Muscle layer of duodenum (tissue), 2 donors: ENCODE results near the gene ZFYVE9.
"Not testable (repeated sequence)": the region's sequence is repeated elsewhere in the genome, so short reads cannot be mapped to it uniquely, and the experiment has no call there.

Experiments
- H3K27ac ChIP-seq: one replicate; pipeline ENCODE4 v1.7.0; 2013; ENCODE audit warnings: mild to moderate bottlenecking, low read length
- H3K27me3 ChIP-seq: one replicate; pipeline ENCODE4 v1.7.0; 2013; ENCODE audit warnings: low read depth, mild to moderate bottlenecking, control low read depth, low read length
- H3K36me3 ChIP-seq, 2 donors: one replicate each; pipeline ENCODE4 v1.7.0; 2013; ENCODE audit warnings: low read length in 2 of 2, control low read depth in 1 of 2, mild to moderate bottlenecking in 1 of 2; ENCODE audit not compliant: insufficient read depth in 2 of 2, control insufficient read depth in 1 of 2
- H3K4me1 ChIP-seq, 2 donors: one replicate each; pipeline ENCODE4 v1.7.0; 2013; ENCODE audit warnings: low read length in 2 of 2, mild to moderate bottlenecking in 2 of 2, control low read depth in 1 of 2, moderate library complexity in 1 of 2; ENCODE audit not compliant: insufficient read depth in 2 of 2, control insufficient read depth in 1 of 2
- H3K4me3 ChIP-seq, 2 donors: one replicate each; pipeline ENCODE4 v1.7.0; 2013; ENCODE audit warnings: low read length in 2 of 2, low read depth in 1 of 2, mild to moderate bottlenecking in 1 of 2
- H3K9me3 ChIP-seq, 2 donors: one replicate each; pipeline ENCODE4 v1.7.0; 2013; ENCODE audit warnings: low read length in 2 of 2, control low read depth in 1 of 2, mild to moderate bottlenecking in 1 of 2; ENCODE audit not compliant: control insufficient read depth in 1 of 2
- donor health status: healthy.

ZFYVE9 gene

DNA sequence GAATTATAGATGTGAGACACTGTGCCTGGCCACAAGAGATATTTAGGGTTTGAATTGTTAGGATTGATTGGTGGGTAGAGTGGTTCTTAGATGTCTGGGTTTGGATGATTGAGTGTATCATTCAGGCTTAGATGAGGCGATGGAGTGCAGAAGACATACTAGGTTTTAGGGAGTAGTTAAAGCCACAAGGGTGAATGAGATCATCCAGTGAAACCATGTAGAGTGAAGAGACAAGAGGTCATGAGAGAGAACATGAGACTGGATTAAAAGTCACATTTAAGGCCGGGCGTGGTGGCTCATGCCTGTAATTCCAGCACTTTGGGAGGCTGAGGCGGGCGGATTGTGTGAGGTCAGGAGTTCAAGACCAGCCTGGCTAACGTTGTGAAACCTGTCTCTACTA is 37.2 kb downstream of the ZFYVE9 start:
- H3K27me3 ChIP-seq = no peaks in the 10 kb centered on the region
- H3K9me3 ChIP-seq = no peaks in the 10 kb centered on the region
- no peak overlapping the region for H3K4me3 ChIP-seq
- no peak overlapping the region for H3K27ac ChIP-seq
- H3K36me3 ChIP-seq = no peaks in the 10 kb centered on the region
- no peaks in the 10 kb centered on the region for H3K4me1 ChIP-seq

DNA sequence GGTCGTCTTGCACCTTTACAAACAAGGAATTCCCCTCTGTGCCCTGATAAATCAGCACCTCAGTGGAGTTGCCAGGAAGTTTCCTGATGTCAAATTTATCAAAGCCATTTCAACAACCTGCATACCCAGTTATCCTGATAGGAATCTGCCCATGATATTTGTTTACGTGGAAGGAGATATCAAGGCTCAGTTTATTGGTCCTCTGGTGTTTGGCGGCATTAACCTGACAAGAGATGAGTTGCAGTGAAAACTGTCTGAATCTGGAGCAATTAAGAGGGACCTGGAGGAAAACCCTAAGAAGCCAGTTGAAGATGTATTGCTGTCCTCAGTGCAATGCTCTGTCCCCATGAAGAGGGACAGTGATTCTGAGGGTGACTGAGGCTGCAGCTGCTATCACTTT is 38.3 kb downstream of the ZFYVE9 start:
- Histone ChIP-seq H3K9me3 (no peaks in the 10 kb centered on the region), H3K4me3 (no peak overlapping the region), H3K27me3 (no peaks in the 10 kb centered on the region), H3K4me1 (no peaks in the 10 kb centered on the region), H3K27ac (no peak overlapping the region), H3K36me3 (no peaks in the 10 kb centered on the region)

DNA sequence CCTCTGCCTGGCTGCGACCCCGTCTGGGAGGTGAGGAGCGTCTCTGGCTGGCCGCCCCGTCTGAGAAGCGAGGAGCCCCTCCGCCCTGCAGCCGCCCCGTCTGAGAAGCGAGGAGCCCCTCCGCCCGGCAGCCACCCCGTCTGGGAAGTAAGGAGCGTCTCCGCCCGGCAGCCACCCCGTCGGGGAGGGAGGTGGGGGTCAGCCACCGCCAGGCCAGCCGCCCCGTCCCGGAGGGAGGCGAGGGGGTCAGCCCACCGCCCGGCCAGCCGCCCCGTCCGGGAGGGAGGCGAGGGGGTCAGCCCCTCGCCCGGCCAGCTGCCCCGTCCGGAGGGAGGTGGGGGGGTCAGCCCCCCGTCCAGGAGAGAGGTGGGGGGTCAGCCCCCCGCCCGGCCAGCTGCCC is 39.9 kb downstream of the ZFYVE9 start:
- not testable (repeated sequence) for H3K36me3 ChIP-seq, H3K9me3 ChIP-seq, H3K27ac ChIP-seq, H3K4me1 ChIP-seq, H3K27me3 ChIP-seq, H3K4me3 ChIP-seq

DNA sequence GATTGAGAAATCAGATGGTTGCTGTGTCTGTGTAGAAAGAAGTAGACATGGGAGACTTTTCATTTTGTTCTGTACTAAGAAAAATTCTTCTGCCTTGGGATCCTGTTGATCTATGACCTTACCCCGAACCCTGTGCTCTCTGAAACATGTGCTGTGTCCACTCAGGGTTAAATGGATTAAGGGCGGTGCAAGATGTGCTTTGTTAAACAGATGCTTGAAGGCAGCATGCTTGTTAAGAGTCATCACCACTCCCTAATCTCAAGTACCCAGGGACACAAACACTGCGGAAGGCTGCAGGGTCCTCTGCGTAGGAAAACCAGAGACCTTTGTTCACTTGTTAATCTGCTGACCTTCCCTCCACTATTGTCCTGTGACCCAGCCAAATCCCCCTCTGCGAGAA is 40.4 kb downstream of the ZFYVE9 start:
- not testable (repeated sequence) for H3K27me3 ChIP-seq, H3K4me1 ChIP-seq, H3K36me3 ChIP-seq, H3K4me3 ChIP-seq, H3K27ac ChIP-seq, H3K9me3 ChIP-seq

DNA sequence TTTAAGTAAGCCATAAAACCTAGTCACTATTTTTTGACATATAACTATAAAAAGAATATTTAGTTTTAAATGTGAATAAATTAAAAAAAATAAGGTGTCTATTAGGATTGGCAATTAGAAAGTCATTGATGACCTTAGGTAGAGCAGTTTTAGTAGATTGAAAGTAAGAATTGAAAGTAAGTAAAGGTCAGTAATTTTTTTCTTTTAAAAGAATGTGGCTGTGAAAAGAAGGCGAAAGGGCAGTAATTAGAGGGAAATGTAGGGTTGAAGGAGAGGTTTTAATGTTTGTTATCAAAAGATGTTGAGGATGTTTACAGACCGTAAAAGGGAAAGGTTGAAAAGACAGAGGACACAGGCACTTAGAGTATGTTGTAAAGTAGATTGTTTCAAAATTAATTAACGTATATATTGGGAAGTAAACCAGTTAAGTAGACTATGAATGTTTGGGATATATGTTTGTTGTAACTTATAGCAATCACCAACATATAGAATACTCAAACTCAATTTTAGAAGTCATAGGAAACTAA is 41.0 kb downstream of the ZFYVE9 start:
- H3K36me3 ChIP-seq = no peaks in the 10 kb centered on the region
- no peaks in the 10 kb centered on the region for H3K4me1 ChIP-seq
- H3K4me3 ChIP-seq = no peak overlapping the region
- H3K27ac ChIP-seq = no peak overlapping the region
- H3K9me3 ChIP-seq = no peaks in the 10 kb centered on the region
- H3K27me3 ChIP-seq = no peaks in the 10 kb centered on the region

DNA sequence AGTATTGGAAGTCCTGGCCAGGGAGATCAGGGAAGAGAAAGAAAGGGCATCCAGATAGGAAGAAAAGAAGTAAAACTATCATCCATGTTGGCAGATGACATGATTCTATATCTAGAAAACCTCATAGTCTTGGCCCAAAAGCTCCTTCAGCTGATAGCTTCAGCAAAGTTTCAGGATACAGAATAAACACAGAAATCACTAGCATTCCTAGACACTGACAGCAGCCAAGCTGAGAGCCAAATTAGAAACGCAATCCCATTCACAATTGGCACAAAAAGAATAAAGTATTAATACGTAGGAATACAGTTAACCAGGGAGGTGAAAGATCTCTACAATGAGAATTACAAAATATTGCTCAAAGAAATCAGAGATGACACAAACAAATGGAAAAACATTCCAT is 44.6 kb downstream of the ZFYVE9 start:
- Histone ChIP-seq H3K4me1 (peaks cover 0 to 11% of the 10 kb centered on the region in 2 donors), H3K9me3 (no peaks in the 10 kb centered on the region), H3K27ac (no peak overlapping the region)

DNA sequence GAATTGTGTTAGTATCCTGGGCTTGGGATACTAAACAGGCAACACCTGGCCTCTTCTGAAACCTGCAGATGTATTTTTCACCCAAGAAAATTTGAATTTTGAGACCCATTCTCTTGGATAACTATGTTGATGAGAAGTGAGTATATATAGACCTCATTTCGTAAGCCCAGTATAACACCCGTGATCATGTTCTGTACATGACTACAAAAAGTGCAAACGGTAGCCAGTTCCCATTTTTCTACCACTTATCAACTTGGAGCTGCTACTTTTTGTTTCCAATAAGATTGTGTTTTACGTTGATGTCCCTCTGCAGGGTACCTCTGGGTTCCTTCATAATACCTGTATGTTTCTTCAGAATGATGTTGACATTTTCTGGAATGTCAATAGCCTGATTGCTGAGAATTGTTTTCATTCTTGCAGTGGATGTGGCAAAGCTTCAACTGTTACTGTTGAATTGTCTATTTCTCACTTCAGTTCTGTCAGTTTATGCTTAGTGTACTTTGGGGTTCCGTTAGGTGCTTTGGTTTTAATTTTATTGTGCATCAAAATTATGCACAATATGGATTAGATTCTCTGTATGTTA is 48.1 kb downstream of the ZFYVE9 start:
- Histone ChIP-seq H3K36me3 (no peaks in the 10 kb centered on the region), H3K9me3 (no peaks in the 10 kb centered on the region), H3K27me3 (no peaks in the 10 kb centered on the region)

More for the DNA sequence above, 44.6 kb downstream of the ZFYVE9 start:
- Histone ChIP-seq H3K36me3 (no peaks in the 10 kb centered on the region), H3K4me3 (no peak overlapping the region), H3K27me3 (no peaks in the 10 kb centered on the region)

DNA sequence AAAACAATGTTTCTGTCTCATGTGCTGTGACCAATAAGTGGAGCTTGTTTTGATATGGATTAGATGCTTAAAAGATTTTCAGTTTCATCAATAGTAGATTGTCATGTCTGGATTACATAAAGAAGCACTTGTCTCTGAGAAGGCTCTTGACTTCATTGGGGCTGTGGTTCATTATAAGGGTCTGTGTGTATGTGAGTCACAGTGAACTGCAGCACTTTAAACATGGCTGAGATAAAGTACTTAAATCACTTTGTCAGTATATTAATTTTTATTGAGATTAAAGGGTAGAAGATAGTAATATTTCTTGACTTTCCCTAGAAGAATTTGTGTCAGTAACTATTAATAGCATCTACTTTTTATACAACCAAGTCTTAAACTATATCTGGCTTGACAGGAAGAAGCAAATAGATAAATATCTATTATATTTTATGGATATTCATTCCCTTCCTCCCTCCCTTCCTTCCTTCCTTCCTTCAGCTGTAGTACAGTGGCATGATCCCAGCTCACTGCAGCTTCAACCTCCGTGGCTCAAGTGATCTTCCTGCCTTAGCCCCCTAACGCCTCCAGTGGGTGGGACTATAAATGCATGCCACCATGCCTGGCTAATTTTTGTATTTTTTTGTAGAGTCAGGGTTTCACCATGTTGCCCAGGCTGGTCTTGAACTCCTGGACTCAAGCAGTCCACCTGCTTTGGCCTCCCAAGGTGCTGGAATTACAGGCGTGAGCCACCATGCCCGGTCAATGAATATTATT is 48.8 kb downstream of the ZFYVE9 start:
- Histone ChIP-seq H3K27ac (no peak overlapping the region), H3K36me3 (no peaks in the 10 kb centered on the region), H3K4me1 (peaks cover 0 to 11% of the 10 kb centered on the region in 2 donors), H3K27me3 (no peaks in the 10 kb centered on the region), H3K9me3 (no peaks in the 10 kb centered on the region), H3K4me3 (no peak overlapping the region)

More for the DNA sequence above, 48.1 kb downstream of the ZFYVE9 start:
- no peak overlapping the region for H3K27ac ChIP-seq
- peaks cover 0 to 11% of the 10 kb centered on the region in 2 donors for H3K4me1 ChIP-seq
- no peak overlapping the region for H3K4me3 ChIP-seq

DNA sequence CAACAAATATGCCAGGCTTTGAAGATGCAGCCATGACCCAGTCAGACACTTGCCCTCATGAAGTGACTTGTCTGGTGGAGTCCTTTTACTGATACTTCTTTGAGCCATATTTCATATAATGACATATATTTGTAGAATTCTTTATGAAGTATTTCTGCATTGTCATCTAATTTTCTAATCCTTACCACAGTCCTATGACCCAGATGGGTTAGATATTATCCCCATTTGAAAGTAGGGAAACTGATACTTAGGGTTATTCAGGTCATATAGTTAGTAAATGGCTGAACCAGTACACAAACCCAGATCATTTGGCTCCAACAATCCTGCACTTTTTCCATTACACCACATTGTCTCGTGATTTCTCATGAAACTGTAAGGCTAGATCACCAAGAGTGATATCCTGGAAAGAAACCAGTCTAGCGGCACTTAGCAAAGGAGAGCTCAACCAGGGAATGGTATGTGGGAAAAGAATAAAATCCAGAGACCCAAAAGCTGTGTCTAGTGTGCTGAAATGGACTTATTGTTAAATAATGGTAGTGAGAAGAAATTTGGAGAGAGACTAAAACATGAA is 49.6 kb downstream of the ZFYVE9 start:
- H3K36me3 ChIP-seq = no peaks in the 10 kb centered on the region
- H3K27ac ChIP-seq = no peak overlapping the region
- peaks cover 0 to 11% of the 10 kb centered on the region in 2 donors for H3K4me1 ChIP-seq
- no peaks in the 10 kb centered on the region for H3K27me3 ChIP-seq
- no peak overlapping the region for H3K4me3 ChIP-seq
- H3K9me3 ChIP-seq = no peaks in the 10 kb centered on the region

DNA sequence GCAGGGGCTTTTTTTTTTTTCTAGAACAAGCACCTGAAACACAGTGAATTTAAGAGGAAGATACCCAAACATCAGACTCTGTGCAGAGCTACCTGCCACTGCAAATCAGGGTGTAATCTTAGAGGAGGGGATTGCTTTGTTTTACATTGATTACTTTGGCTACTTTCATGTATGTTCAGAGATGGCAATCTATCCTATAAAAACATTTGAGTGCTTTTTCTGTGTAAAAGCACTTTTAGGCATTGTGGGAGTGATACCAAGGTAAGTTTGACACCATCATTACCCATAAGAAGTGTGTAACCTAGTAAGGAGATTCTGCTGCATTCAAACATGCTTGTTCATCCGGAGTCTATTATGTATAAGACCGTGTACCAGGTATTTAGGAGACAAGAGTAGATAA is 50.1 kb downstream of the ZFYVE9 start:
- peaks cover 0 to 11% of the 10 kb centered on the region in 2 donors for H3K4me1 ChIP-seq
- H3K36me3 ChIP-seq = no peaks in the 10 kb centered on the region
- no peak overlapping the region for H3K27ac ChIP-seq
- no peaks in the 10 kb centered on the region for H3K27me3 ChIP-seq
- H3K9me3 ChIP-seq = no peaks in the 10 kb centered on the region
- no peak overlapping the region for H3K4me3 ChIP-seq

DNA sequence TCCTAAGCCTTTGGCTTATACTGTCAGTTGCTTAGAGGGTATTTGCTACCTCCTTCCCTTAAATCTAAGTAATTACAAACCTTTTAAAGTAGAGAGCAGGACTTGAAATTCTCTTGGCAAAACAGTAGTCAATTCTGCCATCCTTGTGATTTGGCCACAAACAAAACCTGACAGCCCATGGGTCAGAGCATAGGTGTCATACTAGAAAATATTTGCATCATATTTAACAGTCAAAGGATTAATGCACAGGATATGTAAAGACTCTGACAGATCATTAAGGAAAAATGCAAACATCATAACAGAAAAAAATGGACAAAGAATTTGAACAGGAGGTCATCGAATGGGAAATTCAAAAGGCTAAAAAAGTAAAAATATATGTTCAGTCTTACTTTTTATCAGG is 50.5 kb downstream of the ZFYVE9 start:
- Histone ChIP-seq H3K4me3 (no peak overlapping the region), H3K27ac (no peak overlapping the region), H3K9me3 (no peaks in the 10 kb centered on the region), H3K36me3 (no peaks in the 10 kb centered on the region), H3K27me3 (no peaks in the 10 kb centered on the region), H3K4me1 (peaks cover 0 to 11% of the 10 kb centered on the region in 2 donors)
